HepG2 (cell line): ENCODE data around the gene SNAI3. TPM values are rescaled to one million over a fixed set of nuclear protein-coding genes. Genes with fewer than 3 reads are reported as not detected.

Experiments
- ATAC-seq: fragments of 200-7000 bp; cut with Tn5 transposase; 3 replicates; pipeline ENCODE4 v1.9.1; 2020; ENCODE audit warnings: mild to moderate bottlenecking, moderate library complexity
- BruUV-seq: library from RNA; stranded (reverse); fragments of 400-500 nt; replicated peaks from 2 replicates; lab custom pipeline; 2021; lab: Mats Ljungman, UMichigan
- CTCF ChIA-PET: fragments of 300-600 bp; formaldehyde crosslinking; extraction: SDS; loops from one replicate; lab custom pipeline; 2021; ENCODE audit warnings: low total read pairs, inconsistent platforms, low intra/inter-chr PET ratio; lab: Yijun Ruan, JAX
- POLR2A ChIA-PET: fragments of 350-600 bp; sonication (Branson Sonifier 250); formaldehyde crosslinking; loops from one replicate; lab custom pipeline; 2020; ENCODE audit warnings: antibody characterized with exemption, inconsistent platforms; lab: Yijun Ruan, JAX
- DNase-seq: peaks from one replicate; pipeline ENCODE4 v3.0.0-alpha.2; 2015; ENCODE audit warnings: low spot score
- FAIRE-seq: peaks from 3 replicates; lab custom pipeline; 2011; peaks lifted over from hg19 to GRCh38; lab: Jason Lieb, UNC
- H2AFZ ChIP-seq: one replicate; pipeline ENCODE4 v1.6.1; 2011; ENCODE audit warnings: low read length, inconsistent platforms
- H3K27ac ChIP-seq: fragments of 300-600 bp; 3 replicates; pipeline ENCODE4 v1.8.0; 2011; ENCODE audit warnings: mixed run types, mild to moderate bottlenecking, mixed read lengths, low read length, inconsistent platforms; ENCODE audit not compliant: insufficient read depth; ENCODE audit errors: extremely low read length
- H3K27me3 ChIP-seq, 2 experiments: fragments of 200-600 bp in 1 of 2; 2 replicates in 1 of 2; 3 replicates in 1 of 2; pipeline versions ENCODE4 v1.6.0 to v1.8.0; 2011; ENCODE audit warnings: low read length in 2 of 2, mild to moderate bottlenecking in 2 of 2, moderate library complexity in 2 of 2, inconsistent platforms in 1 of 2; ENCODE audit not compliant: insufficient read depth in 2 of 2, control insufficient read depth in 1 of 2
- H3K36me3 ChIP-seq, 2 experiments: fragments of 200-600 bp in 1 of 2; replicated peaks in 1 of 2; 2 replicates in 1 of 2; 3 replicates in 1 of 2; pipeline versions ENCODE4 v1.5.1 to v1.8.0; 2011; ENCODE audit warnings: low read length in 2 of 2, inconsistent platforms in 1 of 2; ENCODE audit not compliant: insufficient read depth in 2 of 2, control insufficient read depth in 1 of 2
- H3K4me1 ChIP-seq: 2 replicates; pipeline ENCODE4 v1.5.1; 2012; ENCODE audit warnings: low read length, inconsistent platforms; ENCODE audit not compliant: insufficient read depth
- H3K4me2 ChIP-seq: 2 replicates; pipeline ENCODE4 v1.6.0; 2011; ENCODE audit warnings: low read depth, low read length, inconsistent platforms
- H3K4me3 ChIP-seq, 3 experiments: fragments of 200-600 bp in 1 of 3; sonication (generic), shearing (Covaris generic) in 1 of 3; replicated peaks in 1 of 3; 2 replicates each; pipeline ENCODE4 v1.5.1; 2011 to 2016; ENCODE audit warnings: low read length in 3 of 3, inconsistent platforms in 2 of 3, low read depth in 2 of 3, mild to moderate bottlenecking in 2 of 3, control low read depth in 1 of 3, mixed read lengths in 1 of 3; ENCODE audit not compliant: insufficient read depth in 1 of 3
- H3K79me2 ChIP-seq: one replicate; pipeline ENCODE4 v1.6.1; 2011; ENCODE audit warnings: low read length, inconsistent platforms; ENCODE audit not compliant: insufficient read depth
- H3K9ac ChIP-seq: 2 replicates; pipeline ENCODE4 v1.6.0; 2011; ENCODE audit warnings: mild to moderate bottlenecking, low read depth, low read length, inconsistent platforms; ENCODE audit not compliant: insufficient read depth
- H3K9me3 ChIP-seq: 2 replicates; pipeline ENCODE4 v1.5.1; 2012; ENCODE audit warnings: mild to moderate bottlenecking, low read length
- H4K20me1 ChIP-seq: 2 replicates; pipeline ENCODE4 v1.6.0; 2011; ENCODE audit warnings: inconsistent platforms, mild to moderate bottlenecking, low read length, moderate library complexity; ENCODE audit not compliant: insufficient read depth
- AKAP8 ChIP-seq: sonication (generic); formaldehyde crosslinking; IDR thresholded peaks from 2 replicates; pipeline ENCODE4 v1.5.1; 2020; ENCODE audit warnings: mild to moderate bottlenecking, missing genetic modification reagents
- DNMT1 ChIP-seq: sonication (generic); formaldehyde crosslinking; IDR thresholded peaks from 2 replicates; pipeline ENCODE4 v1.5.1; 2020; ENCODE audit warnings: mild to moderate bottlenecking, missing genetic modification reagents
- REPIN1 ChIP-seq: sonication (generic); formaldehyde crosslinking; IDR thresholded peaks from 2 replicates; pipeline ENCODE4 v1.8.0; 2022; ENCODE audit warnings: missing genetic modification reagents, low read depth, mild to moderate bottlenecking, borderline replicate concordance
- ZBED4 ChIP-seq: sonication (generic); formaldehyde crosslinking; IDR thresholded peaks from 2 replicates; pipeline ENCODE4 v1.4.0; 2020; ENCODE audit warnings: missing genetic modification reagents, borderline replicate concordance
- ZBTB38 ChIP-seq: sonication (generic); formaldehyde crosslinking; IDR thresholded peaks from 2 replicates; pipeline ENCODE4 v1.5.1; 2020; ENCODE audit warnings: mild to moderate bottlenecking, missing genetic modification reagents
- ZNF230 ChIP-seq: sonication (generic); formaldehyde crosslinking; IDR thresholded peaks from 2 replicates; pipeline ENCODE4 v1.4.0; 2020; ENCODE audit warnings: mild to moderate bottlenecking, missing genetic modification reagents
- ZNF713 ChIP-seq: sonication (generic); formaldehyde crosslinking; IDR thresholded peaks from 2 replicates; pipeline ENCODE4 v1.4.0; 2020; ENCODE audit warnings: mild to moderate bottlenecking, missing genetic modification reagents
- ZNF891 ChIP-seq: sonication (generic); formaldehyde crosslinking; IDR thresholded peaks from 2 replicates; pipeline ENCODE4 v1.5.0; 2020; ENCODE audit warnings: mild to moderate bottlenecking, missing genetic modification reagents
- WGBS: methylation state at CpG from one replicate; pipeline ENCODE4 v1.1.6; 2017; ENCODE audit warnings: low lambda C conversion rate; 5-methylcytosine and 5-hydroxymethylcytosine counted together
- in situ Hi-C: cut with HindIII; loops from 2 replicates; pipeline ENCODE4 v1.10.0; 2017; ENCODE audit warnings: low pct_unique_long_range_greater_than_20kb; ENCODE audit not compliant: extremely low pct_ligation_motif_present
- intact Hi-C: fragments of 100-400 bp; cut with micrococcal nuclease; formaldehyde crosslinking; loops from one replicate; pipeline ENCODE4 v1.10.0; 2022; ENCODE audit not compliant: unreplicated experiment
- polyA plus RNA-seq, 8 experiments: library from polyadenylated mRNA; depleted of rRNA in 3 of 8; stranded (reverse) in 7 of 8; unstranded in 1 of 8; fragments of >200 nt; fragmentation: Illumina TruSeq in 4 of 8; extraction: Trizol in 4 of 8; gene quantifications; 2 replicates each; pipeline versions ENCODE4 v1.2.1 to v1.2.3, GENCODE V29; 2011 to 2016; ENCODE audit warnings: low read depth in 4 of 8, missing spikeins in 1 of 8, mixed read lengths in 1 of 8; ENCODE audit not compliant: insufficient read depth in 1 of 8
- total RNA-seq, 5 experiments: library from RNA; depleted of rRNA; stranded (reverse); fragments of >200 nt; fragmentation: Illumina TruSeq; extraction: Trizol; gene quantifications; 2 replicates each; pipeline ENCODE4 v1.2.3, GENCODE V29; 2016; ENCODE audit warnings: low read depth in 1 of 5
- TF ChIP-seq, protein P1 (sequence below): sonication (generic); formaldehyde crosslinking; IDR thresholded peaks from 2 replicates; pipeline ENCODE4 v1.4.0; 2020; ENCODE audit warnings: missing genetic modification reagents
- TF ChIP-seq, protein P2 (sequence below): IDR thresholded peaks from 2 replicates; pipeline ENCODE4 v1.6.1; 2016; ENCODE audit warnings: missing biosample characterization, missing genetic modification reagents, low read depth
- TF ChIP-seq, protein P3 (sequence below): sonication (generic); formaldehyde crosslinking; IDR thresholded peaks from 2 replicates; pipeline ENCODE4 v1.5.0; 2020; ENCODE audit warnings: missing genetic modification reagents, mild to moderate bottlenecking, borderline replicate concordance

SNAI3 gene
- total and polyA plus RNA-seq, 2 of the 13 experiments (the other 11 are each of a cell fraction or from before 2014, with no cell fraction given) = 0.09 to 0.18 TPM

DNA sequence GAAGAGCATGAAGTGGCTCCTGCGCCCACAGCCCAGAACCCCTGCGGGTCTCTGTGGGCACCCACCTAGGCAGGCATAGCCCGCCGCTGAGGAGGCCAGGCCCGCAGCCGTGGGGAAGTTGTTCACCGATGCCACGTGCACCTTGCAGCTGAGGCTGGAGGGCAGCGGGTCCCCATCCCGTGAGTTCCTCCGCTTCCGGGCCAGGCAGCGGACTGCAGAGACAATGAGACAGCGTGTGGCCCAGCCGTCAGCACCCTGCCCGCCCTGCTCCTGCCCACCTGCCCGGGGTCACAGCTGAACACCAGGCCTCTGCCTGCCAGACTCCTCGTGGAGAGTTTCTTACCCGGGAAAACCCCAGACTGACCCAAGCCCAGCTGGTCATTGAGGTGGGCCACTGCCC, 28.9 kb downstream of the SNAI3 start:
- no peak overlapping the region for H2AFZ ChIP-seq
- DNase-seq (no peak), ATAC-seq (no peak), FAIRE-seq (no peak)
- no peak overlapping the region for H3K4me2 ChIP-seq
- H3K27ac ChIP-seq = no peak overlapping the region
- H3K36me3 ChIP-seq = peaks cover 13 to 56% of the 10 kb centered on the region in 2 experiments
- H3K27me3 ChIP-seq = no peaks in the 10 kb centered on the region
- POLR2A ChIA-PET = no interaction called here
- CTCF ChIA-PET = no interaction called here
- in situ Hi-C loops (no loop called here), intact Hi-C loops (no loop called here)
- no TSS peak for BruUV-seq
- no peak overlapping the region for H3K4me3 ChIP-seq
- H3K79me2 ChIP-seq = peaks cover 55% of the 10 kb centered on the region
- H4K20me1 ChIP-seq = peaks cover 41% of the 10 kb centered on the region
- WGBS = 91% methylated on average over 12 of the region's 19 CpGs
- H3K4me1 ChIP-seq = peaks cover 31% of the 10 kb centered on the region
- H3K9me3 ChIP-seq = no peaks in the 10 kb centered on the region
- TF ChIP-seq DNMT1 (CRISPR knock-in tag) (0 out of 2 replicates have a peak, but pooled peaks have one; percentile 79), AKAP8 (0 out of 2 replicates have a peak, but pooled peaks have one; percentile 49), ZBTB38 (CRISPR knock-in tag) (peak; percentile 46; the same call in 1 of the 2 replicates), ZNF891 (CRISPR knock-in tag) (0 out of 2 replicates have a peak, but pooled peaks have one; percentile 16), ZNF230 (CRISPR knock-in tag) (no peak), ZNF713 (CRISPR knock-in tag) (no peak), ZBED4 (no peak), REPIN1 (CRISPR knock-in tag) (no peak)
- TF ChIP-seq, protein P1, sequence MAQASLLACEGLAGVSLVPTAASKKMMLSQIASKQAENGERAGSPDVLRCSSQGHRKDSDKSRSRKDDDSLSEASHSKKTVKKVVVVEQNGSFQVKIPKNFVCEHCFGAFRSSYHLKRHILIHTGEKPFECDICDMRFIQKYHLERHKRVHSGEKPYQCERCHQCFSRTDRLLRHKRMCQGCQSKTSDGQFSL = no peak
- TF ChIP-seq, protein P2, sequence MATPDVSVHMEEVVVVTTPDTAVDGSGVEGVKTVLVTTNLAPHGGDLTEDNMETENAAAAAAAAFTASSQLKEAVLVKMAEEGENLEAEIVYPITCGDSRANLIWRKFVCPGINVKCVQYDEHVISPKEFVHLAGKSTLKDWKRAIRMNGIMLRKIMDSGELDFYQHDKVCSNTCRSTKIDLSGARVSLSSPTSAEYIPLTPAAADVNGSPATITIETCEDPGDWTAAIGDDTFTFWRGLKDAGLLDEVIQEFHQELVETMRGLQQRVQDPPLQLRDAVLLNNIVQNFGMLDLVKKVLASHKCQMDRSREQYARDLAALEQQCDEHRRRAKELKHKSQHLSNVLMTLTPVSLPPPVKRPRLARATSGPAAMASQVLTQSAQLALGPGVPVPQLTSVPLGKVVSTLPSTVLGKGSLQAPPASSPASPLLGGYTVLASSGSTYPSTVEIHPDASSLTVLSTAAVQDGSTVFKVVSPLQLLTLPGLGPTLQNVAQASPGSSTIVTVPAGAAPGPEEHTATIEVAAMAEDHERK (CRISPR knock-in tag) = no peak
- TF ChIP-seq, protein P3, sequence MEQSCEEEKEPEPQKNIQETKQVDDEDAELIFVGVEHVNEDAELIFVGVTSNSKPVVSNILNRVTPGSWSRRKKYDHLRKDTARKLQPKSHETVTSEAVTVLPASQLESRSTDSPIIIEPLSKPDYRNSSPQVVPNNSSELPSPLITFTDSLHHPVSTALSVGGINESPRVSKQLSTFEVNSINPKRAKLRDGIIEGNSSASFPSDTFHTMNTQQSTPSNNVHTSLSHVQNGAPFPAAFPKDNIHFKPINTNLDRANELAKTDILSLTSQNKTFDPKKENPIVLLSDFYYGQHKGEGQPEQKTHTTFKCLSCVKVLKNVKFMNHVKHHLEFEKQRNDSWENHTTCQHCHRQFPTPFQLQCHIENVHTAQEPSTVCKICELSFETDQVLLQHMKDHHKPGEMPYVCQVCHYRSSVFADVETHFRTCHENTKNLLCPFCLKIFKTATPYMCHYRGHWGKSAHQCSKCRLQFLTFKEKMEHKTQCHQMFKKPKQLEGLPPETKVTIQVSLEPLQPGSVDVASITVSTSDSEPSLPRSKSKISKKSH (CRISPR knock-in tag) = peak; percentile 60; the same call in 1 of the 2 replicates
- no peak overlapping the region for H3K9ac ChIP-seq
